H9 (cell line): ENCODE data around the gene MMP2. TPM values are rescaled to one million over a fixed set of nuclear protein-coding genes. Genes with fewer than 3 reads are reported as not detected.

Experiments used
- DNase-seq: peaks from one replicate; pipeline ENCODE4 v3.0.0-alpha.2; 2017
- H2AFZ ChIP-seq: one replicate; pipeline ENCODE4 v1.6.1; 2013; ENCODE audit warnings: mild to moderate bottlenecking, low read length, control low read depth, moderate library complexity
- H2AK5ac ChIP-seq: 2 replicates; pipeline ENCODE4 v1.6.1; 2013; ENCODE audit warnings: low read length, control low read depth, mixed read lengths; ENCODE audit not compliant: insufficient read length
- H2BK120ac ChIP-seq: one replicate; pipeline ENCODE4 v1.6.1; 2013; ENCODE audit warnings: low read depth, mild to moderate bottlenecking, low read length, control low read depth, inconsistent platforms; ENCODE audit not compliant: poor library complexity, severe bottlenecking
- H2BK12ac ChIP-seq: 2 replicates; pipeline ENCODE4 v1.6.1; 2013; ENCODE audit warnings: low read length, control low read depth, mixed read lengths, low read depth; ENCODE audit not compliant: insufficient read length
- H2BK15ac ChIP-seq: 2 replicates; pipeline ENCODE4 v1.6.1; 2013; ENCODE audit warnings: low read depth, low read length, control low read depth
- H2BK20ac ChIP-seq: one replicate; pipeline ENCODE4 v1.6.1; 2013; ENCODE audit warnings: low read depth, mild to moderate bottlenecking, low read length, control low read depth, inconsistent platforms; ENCODE audit not compliant: poor library complexity, severe bottlenecking
- H2BK5ac ChIP-seq: 2 replicates; pipeline ENCODE4 v1.6.1; 2013; ENCODE audit warnings: low read length, control low read depth, mixed read lengths; ENCODE audit not compliant: insufficient read length
- H3K14ac ChIP-seq: 2 replicates; pipeline ENCODE4 v1.6.1; 2013; ENCODE audit warnings: low read length, control low read depth; ENCODE audit not compliant: insufficient read depth
- H3K18ac ChIP-seq: 2 replicates; pipeline ENCODE4 v1.6.1; 2013; ENCODE audit warnings: low read depth, mild to moderate bottlenecking, mixed read lengths, low read length, control low read depth; ENCODE audit not compliant: insufficient read length
- H3K23ac ChIP-seq: 2 replicates; pipeline ENCODE4 v1.6.1; 2013; ENCODE audit warnings: low read length, control low read depth, mixed read lengths, low read depth; ENCODE audit not compliant: insufficient read length
- H3K23me2 ChIP-seq: 2 replicates; pipeline ENCODE4 v1.6.1; 2013; ENCODE audit warnings: low read depth, mild to moderate bottlenecking, mixed read lengths, low read length, control low read depth; ENCODE audit not compliant: insufficient read length, poor library complexity, severe bottlenecking
- H3K27ac ChIP-seq: 2 replicates; pipeline ENCODE4 v1.5.1; 2013; ENCODE audit warnings: low read length, control low read depth, mixed read lengths, low read depth; ENCODE audit not compliant: insufficient read length
- H3K27me3 ChIP-seq: 2 replicates; pipeline ENCODE4 v1.6.1; 2013; ENCODE audit warnings: low read length, control low read depth, inconsistent platforms; ENCODE audit not compliant: insufficient read depth
- H3K4ac ChIP-seq: 2 replicates; pipeline ENCODE4 v1.6.1; 2013; ENCODE audit warnings: low read depth, mild to moderate bottlenecking, control low read depth, inconsistent platforms, low read length, moderate library complexity
- H3K4me1 ChIP-seq: 2 replicates; pipeline ENCODE4 v1.6.1; 2013; ENCODE audit warnings: low read length, control low read depth, inconsistent platforms; ENCODE audit not compliant: insufficient read depth
- H3K4me2 ChIP-seq: 2 replicates; pipeline ENCODE4 v1.6.1; 2013; ENCODE audit warnings: low read length, control low read depth, mixed read lengths; ENCODE audit not compliant: insufficient read length, insufficient read depth
- H3K56ac ChIP-seq: 2 replicates; pipeline ENCODE4 v1.6.1; 2013; ENCODE audit warnings: low read depth, mild to moderate bottlenecking, mixed read lengths, low read length, control low read depth; ENCODE audit not compliant: insufficient read length
- H3K79me1 ChIP-seq: 2 replicates; pipeline ENCODE4 v1.6.1; 2013; ENCODE audit warnings: low read depth, mild to moderate bottlenecking, moderate library complexity, low read length, control low read depth, inconsistent platforms; ENCODE audit not compliant: insufficient read depth, poor library complexity, severe bottlenecking
- H3K79me2 ChIP-seq: 2 replicates; pipeline ENCODE4 v1.6.1; 2013; ENCODE audit warnings: low read length, control low read depth, inconsistent platforms; ENCODE audit not compliant: insufficient read depth
- H3K9ac ChIP-seq: 2 replicates; pipeline ENCODE4 v1.6.1; 2013; ENCODE audit warnings: low read length, control low read depth, mixed read lengths; ENCODE audit not compliant: insufficient read length; ENCODE audit errors: extremely low read depth
- H3K9me3 ChIP-seq: one replicate; pipeline ENCODE4 v1.6.1; 2013; ENCODE audit warnings: low read depth, low read length, inconsistent platforms; ENCODE audit not compliant: control insufficient read depth
- H3T11ph ChIP-seq: one replicate; pipeline ENCODE4 v1.6.1; 2013; ENCODE audit warnings: mild to moderate bottlenecking, low read length, control low read depth, inconsistent platforms
- H4K20me1 ChIP-seq: one replicate; pipeline ENCODE4 v1.6.1; 2013; ENCODE audit not compliant: control insufficient read depth, insufficient read length, insufficient read depth
- H4K5ac ChIP-seq: 2 replicates; pipeline ENCODE4 v1.6.1; 2013; ENCODE audit warnings: low read depth, mild to moderate bottlenecking, mixed read lengths, low read length, control low read depth; ENCODE audit not compliant: insufficient read length
- H4K8ac ChIP-seq: replicated peaks from 2 replicates; pipeline ENCODE4 v1.6.1; 2013; ENCODE audit warnings: low read length, control low read depth, mixed read lengths, low read depth; ENCODE audit not compliant: insufficient read length
- H4K91ac ChIP-seq: 2 replicates; pipeline ENCODE4 v1.6.1; 2013; ENCODE audit warnings: low read depth, mild to moderate bottlenecking, moderate library complexity, mixed read lengths, low read length, control low read depth; ENCODE audit not compliant: insufficient read length
- H3K27ac Mint-ChIP-seq, 3 experiments: 2 replicates in 2 of 3; 3 replicates in 1 of 3; pipeline ENCODE4 v1.8.0; 2020 to 2021; ENCODE audit warnings: mixed read lengths in 3 of 3, mild to moderate bottlenecking in 1 of 3, moderate library complexity in 1 of 3
- H3K27me3 Mint-ChIP-seq: 2 replicates; pipeline ENCODE4 v1.8.0; 2021; ENCODE audit warnings: low read depth, mild to moderate bottlenecking, moderate library complexity, mixed read lengths
- H3K36me3 Mint-ChIP-seq, 3 experiments: 2 replicates in 2 of 3; 3 replicates in 1 of 3; pipeline ENCODE4 v1.8.0; 2020 to 2021; ENCODE audit warnings: low read depth in 3 of 3, mixed read lengths in 3 of 3; ENCODE audit not compliant: insufficient read depth in 1 of 3
- H3K4me1 Mint-ChIP-seq, 2 experiments: 2 replicates each; pipeline ENCODE4 v1.8.0; 2020; ENCODE audit warnings: mixed read lengths in 2 of 2
- H3K4me3 Mint-ChIP-seq, 2 experiments: 2 replicates in 1 of 2; 3 replicates in 1 of 2; pipeline ENCODE4 v1.8.0; 2020 to 2021; ENCODE audit warnings: mild to moderate bottlenecking in 2 of 2, mixed read lengths in 2 of 2, moderate library complexity in 1 of 2
- H3K9me3 Mint-ChIP-seq, 2 experiments: 2 replicates in 1 of 2; 3 replicates in 1 of 2; pipeline ENCODE4 v1.8.0; 2020; ENCODE audit warnings: mild to moderate bottlenecking in 2 of 2, mixed read lengths in 2 of 2, moderate library complexity in 1 of 2
- CTCF ChIP-seq: fragments of 200-600 bp; sonication (generic); conservative IDR thresholded peaks from 3 replicates; pipeline ENCODE4 v1.8.0; 2021; ENCODE audit warnings: antibody characterized with exemption, mild to moderate bottlenecking
- WGBS: extraction: QIAGEN DNeasy Blood & Tissue Kit; methylation state at CpG from one replicate; pipeline ENCODE4 v1.1.7; 2013; ENCODE audit warnings: missing lambda C conversion rate, low lambda C conversion rate, mixed read lengths; ENCODE audit not compliant: insufficient read length; ENCODE audit errors: extremely low coverage; 5-methylcytosine and 5-hydroxymethylcytosine counted together
- total RNA-seq: library from RNA; stranded (reverse); gene quantifications from 2 replicates; pipeline ENCODE4 v1.2.1, GENCODE V29; 2021

Gene MMP2
- total RNA-seq, 1 experiment from 2014 or later = 23.1 TPM

GRCh38 chr16:55464375-55464774 lies 14.6 kb upstream of the MMP2 start:
- H3K36me3 Mint-ChIP-seq = no peaks in the 10 kb centered on the region; a peak in 1 of 7 replicates
- no peak overlapping the region for H4K91ac ChIP-seq

More at GRCh38 chr16:55464375-55464774, 14.6 kb upstream of the MMP2 start:
- no peak overlapping the region for H3K4ac ChIP-seq
- H3K23ac ChIP-seq = no peak overlapping the region
- H3K18ac ChIP-seq = no peak overlapping the region
- no peak overlapping the region for H3K9ac ChIP-seq
- no peak for TF ChIP-seq CTCF
- H2BK20ac ChIP-seq = no peak overlapping the region
- no peak overlapping the region for H3T11ph ChIP-seq
- no peak overlapping the region for H3K56ac ChIP-seq
- H3K27ac ChIP-seq = no peak overlapping the region
- H3K4me3 Mint-ChIP-seq = no peak overlapping the region
- H2BK15ac ChIP-seq = no peak overlapping the region
- no peak overlapping the region for H2BK120ac ChIP-seq
- no peak overlapping the region for H4K5ac ChIP-seq
- no peaks in the 10 kb centered on the region for H3K79me2 ChIP-seq
- no peaks in the 10 kb centered on the region; a peak in 1 of 5 replicates for H3K9me3 Mint-ChIP-seq
- H3K4me1 ChIP-seq = no peaks in the 10 kb centered on the region
- no peaks in the 10 kb centered on the region for H4K20me1 ChIP-seq
- peaks cover 35% of the 10 kb centered on the region for H3K27me3 Mint-ChIP-seq
- no peaks in the 10 kb centered on the region for H3K79me1 ChIP-seq
- H2AK5ac ChIP-seq = no peak overlapping the region
- no peak for DNase-seq
- no peak overlapping the region for H3K27ac Mint-ChIP-seq
- no CpG with 5 or more reads among the region's 4 CpGs for WGBS
- H3K23me2 ChIP-seq = no peaks in the 10 kb centered on the region
- H2AFZ ChIP-seq = no peak overlapping the region
- H3K4me2 ChIP-seq = no peak overlapping the region
- no peak overlapping the region for H2BK5ac ChIP-seq
- no peak overlapping the region for H2BK12ac ChIP-seq
- H3K9me3 ChIP-seq = no peaks in the 10 kb centered on the region
- H3K14ac ChIP-seq = no peak overlapping the region
- H3K27me3 ChIP-seq = no peaks in the 10 kb centered on the region
- peaks cover 5 to 6% of the 10 kb centered on the region in 2 experiments; a peak in 2 of 4 replicates for H3K4me1 Mint-ChIP-seq
- no peak overlapping the region for H4K8ac ChIP-seq
